Ishikawa (cell line): Measurements from ENCODE around the gene GPR17.
A peak's percentile ranks its signal among the peaks of the same experiment; 100 is the strongest.

Experiments used
- CEBPB ChIP-seq: IDR thresholded peaks from 2 replicates; pipeline ENCODE4 v1.6.1; 2012
- CREB1 ChIP-seq: IDR thresholded peaks from 2 replicates; pipeline ENCODE4 v1.6.1; 2012; ENCODE audit warnings: low read depth
- EGR1 ChIP-seq: IDR thresholded peaks from 2 replicates; pipeline ENCODE4 v1.6.1; 2012
- EP300 ChIP-seq: IDR thresholded peaks from 2 replicates; pipeline ENCODE4 v1.6.1; 2012; ENCODE audit warnings: borderline replicate concordance
- FOXM1 ChIP-seq: IDR thresholded peaks from 2 replicates; pipeline ENCODE4 v1.6.1; 2012; ENCODE audit warnings: low read depth, borderline replicate concordance
- MAX ChIP-seq: IDR thresholded peaks from 2 replicates; pipeline ENCODE4 v1.6.1; 2012
- NFIC ChIP-seq: IDR thresholded peaks from 2 replicates; pipeline ENCODE4 v1.6.1; 2012
- RAD21 ChIP-seq: IDR thresholded peaks from 2 replicates; pipeline ENCODE4 v1.6.1; 2012; ENCODE audit warnings: low read depth
- REST ChIP-seq: IDR thresholded peaks from 2 replicates; pipeline ENCODE4 v1.6.1; 2012; ENCODE audit warnings: low read depth, mild to moderate bottlenecking
- TAF1 ChIP-seq: IDR thresholded peaks from 2 replicates; pipeline ENCODE4 v1.6.1; 2012; ENCODE audit warnings: low read depth, mild to moderate bottlenecking
- TCF12 ChIP-seq: IDR thresholded peaks from 2 replicates; pipeline ENCODE4 v1.6.1; 2012; ENCODE audit warnings: low read depth
- TEAD4 ChIP-seq: IDR thresholded peaks from 2 replicates; pipeline ENCODE4 v1.6.1; 2012
- USF1 ChIP-seq: IDR thresholded peaks from 2 replicates; pipeline ENCODE4 v1.6.1; 2012
- YY1 ChIP-seq: IDR thresholded peaks from 2 replicates; pipeline ENCODE4 v1.6.1; 2012; ENCODE audit warnings: low read depth
- ZBTB7A ChIP-seq: IDR thresholded peaks from 2 replicates; pipeline ENCODE4 v1.6.1; 2012; ENCODE audit warnings: low read depth

Gene GPR17

GRCh38 chr2:127638361-127639110 lies 7.4 kb upstream of the GPR17 start:
- TF ChIP-seq REST = no peak
- TF ChIP-seq RAD21 = no peak
- TF ChIP-seq FOXM1 = no peak
- no peak for TF ChIP-seq NFIC
- no peak for TF ChIP-seq TCF12
- TF ChIP-seq TEAD4 = no peak
- TF ChIP-seq EP300 = no peak
- no peak for TF ChIP-seq CREB1
- TF ChIP-seq ZBTB7A = no peak; the same call in 1 of the 2 replicates
- TF ChIP-seq CEBPB = no peak
- no peak for TF ChIP-seq YY1
- no peak for TF ChIP-seq MAX
- no peak for TF ChIP-seq EGR1
- no peak for TF ChIP-seq USF1
- TF ChIP-seq TAF1 = no peak

- TF ChIP-seq FOXM1 = no peak
- no peak for TF ChIP-seq TCF12
- no peak for TF ChIP-seq CREB1
- no peak for TF ChIP-seq MAX
- TF ChIP-seq TAF1 = no peak
- TF ChIP-seq USF1 = no peak
- TF ChIP-seq NFIC = no peak
- no peak for TF ChIP-seq EGR1
These were observed 6.9 kb upstream of the GPR17 start for GRCh38 chr2:127639111-127639474.

GRCh38 chr2:127640082-127641072 lies 5.6 kb upstream of the GPR17 start:
- TF ChIP-seq ZBTB7A = peak; percentile 48; the same call in 1 of the 2 replicates
- TF ChIP-seq NFIC = no peak
- peak; percentile 37; the same call in 1 of the 2 replicates for TF ChIP-seq RAD21

GRCh38 chr2:127641133-127641532 lies 4.8 kb upstream of the GPR17 start:
- TF ChIP-seq CEBPB = no peak
- TF ChIP-seq YY1 = no peak
- TF ChIP-seq TAF1 = no peak
- TF ChIP-seq ZBTB7A = no peak
- TF ChIP-seq MAX = no peak
- TF ChIP-seq RAD21 = no peak
- no peak for TF ChIP-seq USF1
- TF ChIP-seq NFIC = no peak
- no peak for TF ChIP-seq TEAD4
- no peak for TF ChIP-seq TCF12
- no peak for TF ChIP-seq FOXM1
- TF ChIP-seq CREB1 = no peak
- no peak for TF ChIP-seq REST
- no peak for TF ChIP-seq EGR1
- no peak for TF ChIP-seq EP300
